Kasumi-1 (cell line): ENCODE data around the gene PACS2.
A peak's percentile ranks its signal among the peaks of the same experiment; 100 is the strongest.

Experiments
- DNase-seq, 2 experiments: peaks; one replicate each; lab custom pipeline; 2025; lab: John Stamatoyannopoulos, UW

The PACS2 gene

DNA sequence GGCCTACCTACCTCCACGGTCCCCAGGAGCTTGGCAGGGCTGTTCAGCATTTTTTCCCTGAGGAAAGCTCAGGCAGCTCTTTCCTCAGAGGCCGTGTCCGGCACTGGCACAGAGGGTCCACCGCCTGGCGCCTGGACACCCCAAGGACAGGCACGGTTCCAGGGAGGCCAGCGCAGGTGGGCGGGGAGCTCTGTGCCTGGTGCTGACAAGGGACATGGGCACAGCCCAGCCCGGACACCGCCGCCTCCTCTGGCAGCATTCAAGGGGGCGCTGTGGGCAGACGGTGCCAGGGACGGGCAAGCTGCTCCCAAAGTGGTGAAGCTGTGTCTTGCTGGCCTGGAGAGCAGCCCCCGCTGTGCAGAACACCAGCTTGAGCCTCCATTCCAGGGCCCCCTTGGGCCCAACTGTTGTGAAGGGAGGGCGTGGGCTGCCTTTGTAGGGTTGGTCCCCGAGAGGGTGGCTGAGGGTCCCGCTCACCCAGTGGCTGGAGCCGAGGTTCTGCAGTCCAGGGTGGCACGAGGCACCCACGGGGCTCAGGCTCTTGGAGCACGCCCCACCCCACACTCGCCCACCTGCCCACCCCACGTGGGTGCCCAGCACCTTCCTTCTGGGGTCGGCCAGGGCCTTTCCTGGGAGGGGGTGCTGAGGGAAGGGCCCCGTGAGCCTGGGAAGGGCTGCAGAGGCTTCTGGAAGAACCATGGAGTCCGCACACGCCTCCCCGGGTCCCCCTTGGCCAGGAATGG is 54.5 kb downstream of the PACS2 start:
- no peak for DNase-seq

DNA sequence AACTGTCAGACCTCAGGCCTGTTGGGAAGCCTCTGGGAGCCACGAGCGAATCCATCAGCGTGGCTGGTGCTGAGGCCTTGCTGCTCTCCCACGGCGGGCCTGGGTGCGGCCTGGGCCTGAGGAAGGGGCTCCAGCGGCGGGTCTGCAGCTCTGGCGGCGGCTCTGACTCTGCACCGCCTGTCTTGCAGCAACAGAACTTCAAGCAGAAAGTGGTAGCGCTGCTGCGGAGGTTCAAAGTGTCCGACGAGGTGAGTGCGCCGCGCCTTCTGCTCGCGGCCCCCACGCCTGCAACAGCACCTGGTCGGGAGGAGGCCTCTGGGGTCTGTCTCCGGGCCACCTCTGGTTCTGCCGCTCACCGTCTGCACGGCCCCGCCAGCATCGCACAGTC is 55.1 kb downstream of the PACS2 start:
- no peak for DNase-seq

DNA sequence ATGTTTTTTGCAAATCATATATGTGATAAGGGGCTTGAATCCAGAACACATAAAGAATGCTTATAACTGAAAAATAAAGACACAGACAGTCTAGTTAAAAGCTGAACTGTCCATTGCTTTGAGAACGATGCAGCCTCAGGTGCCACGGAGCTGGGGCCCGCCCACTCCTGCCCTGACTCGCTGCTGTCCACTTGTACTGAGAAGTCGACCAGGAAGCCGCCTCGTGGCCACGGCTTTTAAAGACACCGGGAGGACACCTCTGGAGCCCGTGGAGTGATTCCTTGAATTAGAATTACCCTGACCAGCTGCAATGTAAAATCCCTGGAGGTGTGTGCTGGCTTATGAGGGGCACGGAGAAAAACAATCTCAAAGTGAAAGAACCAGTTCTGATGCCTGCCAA is 59.8 kb downstream of the PACS2 start:
- DNase-seq = no peak

DNA sequence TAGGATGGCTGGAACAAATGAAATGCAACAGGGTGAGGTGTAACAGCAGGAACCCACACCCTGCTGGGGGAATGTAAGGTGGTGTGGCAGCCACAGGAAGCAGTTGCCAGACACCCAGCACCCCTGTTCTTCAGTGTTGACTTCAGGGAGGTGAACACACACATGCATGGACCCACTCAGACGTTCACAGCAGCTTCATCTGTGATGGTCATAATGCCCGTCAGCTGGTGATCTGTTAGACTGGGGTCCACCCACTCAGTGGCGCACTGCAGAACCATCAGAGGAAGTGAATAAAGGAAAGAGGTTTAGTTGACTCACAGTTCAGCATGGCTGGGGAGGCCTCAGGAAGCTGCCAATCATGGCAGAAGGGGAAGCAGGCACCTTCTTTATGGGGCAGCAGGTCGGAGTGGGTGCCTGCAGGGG is 61.1 kb downstream of the PACS2 start:
- peak; percentile 71 to 84 for DNase-seq

DNA sequence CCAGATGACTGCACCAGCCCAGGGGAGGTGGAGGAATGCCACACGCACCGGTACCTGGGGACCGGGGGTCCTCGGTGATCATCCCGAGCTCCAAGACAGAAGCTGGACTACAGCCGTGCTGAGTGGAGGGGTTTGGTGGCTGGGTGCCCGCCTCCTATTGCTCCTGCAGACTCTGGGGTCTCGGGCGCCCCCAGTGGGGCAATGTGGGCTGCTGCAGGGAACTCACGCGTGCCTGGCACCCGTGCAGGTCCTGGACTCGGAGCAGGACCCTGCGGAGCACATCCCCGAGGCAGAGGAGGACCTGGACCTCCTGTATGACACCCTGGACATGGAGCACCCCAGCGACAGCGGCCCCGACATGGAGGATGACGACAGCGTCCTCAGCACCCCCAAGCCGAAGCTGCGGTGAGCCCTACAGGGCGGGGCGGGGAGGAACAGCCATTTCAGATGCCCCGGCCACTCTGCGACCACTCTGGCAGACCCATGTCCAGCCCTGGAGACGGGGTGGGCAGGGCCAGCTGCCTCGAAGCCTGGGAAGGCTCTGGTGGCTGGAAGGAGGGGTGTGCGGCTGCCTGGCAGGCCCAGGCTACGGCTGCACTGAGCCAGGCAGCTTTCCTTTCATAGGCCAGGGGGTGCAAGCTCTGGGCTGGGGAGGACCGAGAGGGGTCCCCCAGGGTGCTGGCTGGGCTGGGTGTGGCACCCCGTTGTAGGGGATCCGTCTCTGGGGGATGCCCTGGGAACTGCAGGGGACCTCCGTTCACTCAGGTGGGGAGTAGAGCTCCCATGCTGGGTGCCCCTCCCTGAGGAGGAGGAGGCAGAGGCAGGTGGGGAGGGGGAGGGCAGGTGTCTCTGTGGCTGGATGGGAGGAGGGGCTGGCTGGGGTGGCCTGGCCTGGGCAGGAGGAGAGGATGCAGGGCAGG is 62.2 kb downstream of the PACS2 start:
- no peak for DNase-seq

DNA sequence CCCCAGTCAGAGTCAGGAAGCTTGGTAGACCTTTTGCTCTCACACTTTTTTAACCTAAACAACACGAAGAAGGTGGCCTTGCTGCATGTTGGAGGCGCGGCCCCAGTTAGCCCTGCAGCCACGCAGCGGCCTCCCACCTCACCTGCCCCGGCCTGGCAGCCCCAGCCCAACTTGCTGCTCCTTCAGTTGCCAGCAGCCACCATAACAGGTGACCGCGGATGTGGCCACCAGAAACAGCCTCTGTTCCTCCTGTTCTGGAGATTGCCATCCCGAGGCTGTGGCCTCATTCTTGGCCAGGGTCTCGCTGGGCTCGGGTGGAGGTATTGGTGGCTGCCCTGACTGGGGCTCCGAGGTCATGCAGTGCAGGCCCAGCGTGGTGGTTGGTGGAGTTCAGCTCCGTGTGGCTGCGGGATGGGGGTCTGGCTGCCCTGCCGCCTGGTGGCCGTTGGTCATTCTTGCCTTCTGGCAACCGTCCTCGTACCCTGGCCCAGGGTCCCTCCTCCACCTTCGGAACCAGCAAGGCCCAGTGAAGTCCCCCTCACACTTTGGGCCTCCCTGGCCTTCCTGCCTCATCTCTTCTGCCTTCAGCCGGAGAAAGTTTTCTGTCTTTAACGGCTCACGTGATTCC is 63.1 kb downstream of the PACS2 start:
- no peak for DNase-seq

DNA sequence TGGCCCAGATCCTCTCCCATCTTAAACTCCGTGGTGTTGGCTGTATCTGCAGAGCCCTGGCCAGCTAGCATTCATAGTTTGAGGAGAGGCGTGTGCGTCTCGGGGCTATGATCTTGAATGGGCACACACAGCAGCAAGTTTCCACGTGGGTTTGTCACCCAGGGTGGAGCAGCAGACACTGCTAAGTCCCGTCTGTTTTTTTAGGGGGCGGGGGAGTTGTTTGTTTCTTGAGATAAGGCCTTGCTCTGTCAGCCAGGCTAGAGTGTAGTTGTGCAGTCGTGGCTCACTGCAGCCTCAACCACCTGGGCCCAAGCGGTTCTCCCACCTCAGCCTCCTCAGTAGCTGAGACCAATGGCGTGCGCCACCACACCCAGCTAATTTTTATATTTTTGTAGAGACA is 63.7 kb downstream of the PACS2 start:
- DNase-seq = no peak

DNA sequence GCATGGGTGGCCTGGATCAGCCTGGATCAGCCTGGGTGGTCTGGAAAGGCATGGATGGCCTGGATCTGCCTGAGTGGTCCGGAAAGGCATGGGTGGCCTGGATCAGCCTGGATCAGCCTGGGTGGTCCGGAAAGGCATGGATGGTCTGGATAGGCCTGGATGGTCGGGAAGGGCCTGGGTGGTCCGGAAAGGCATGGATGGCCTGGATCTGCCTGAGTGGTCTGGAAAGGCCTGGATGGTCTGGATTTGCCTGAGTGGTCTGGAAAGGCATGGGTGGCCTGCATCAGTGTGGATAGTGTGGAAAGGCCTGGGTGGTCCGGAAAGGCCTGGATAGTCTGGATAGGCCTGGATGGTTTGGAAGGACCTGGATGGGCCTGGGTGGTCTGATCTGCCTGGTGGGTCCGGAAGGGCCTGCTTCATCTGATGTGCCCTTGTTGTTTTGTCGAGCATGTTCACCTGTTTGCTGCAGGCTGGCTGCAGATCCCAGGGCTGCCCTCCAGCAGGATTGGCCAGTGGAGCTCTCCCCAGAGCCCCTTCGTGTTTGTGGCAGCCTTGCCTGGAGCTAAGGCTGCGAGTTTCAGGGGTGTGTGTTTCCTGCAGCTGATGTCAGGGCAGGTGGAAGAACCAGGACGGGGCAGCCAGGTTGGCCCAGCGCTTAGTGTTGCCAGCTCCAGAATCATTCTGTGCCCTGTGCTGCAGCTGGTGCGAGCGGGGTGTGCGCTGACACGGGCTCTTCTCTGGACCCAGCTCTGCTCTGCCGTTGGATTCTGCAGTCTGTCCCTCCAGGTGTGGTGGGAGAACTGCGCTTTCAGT is 64.5 kb downstream of the PACS2 start:
- DNase-seq = no peak

DNA sequence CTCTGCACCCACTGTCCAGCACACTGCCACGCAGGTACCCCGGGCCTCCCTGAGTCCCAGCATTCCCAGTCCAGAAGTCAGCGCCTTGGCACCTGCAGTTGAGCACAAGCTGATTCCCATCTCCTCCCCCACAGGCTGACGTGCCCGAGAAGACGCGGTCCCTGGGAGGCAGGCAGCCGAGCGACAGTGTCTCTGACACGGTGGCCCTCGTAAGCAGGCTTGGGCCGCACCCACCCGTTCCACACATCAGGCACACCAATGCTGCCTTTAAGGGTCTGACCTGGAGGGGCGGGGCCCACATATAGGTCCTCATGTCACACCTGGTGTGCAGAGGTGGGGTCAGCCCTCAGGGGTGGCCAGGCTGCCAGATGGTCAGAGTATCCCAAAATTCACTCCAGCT is 65.4 kb downstream of the PACS2 start:
- DNase-seq = no peak

DNA sequence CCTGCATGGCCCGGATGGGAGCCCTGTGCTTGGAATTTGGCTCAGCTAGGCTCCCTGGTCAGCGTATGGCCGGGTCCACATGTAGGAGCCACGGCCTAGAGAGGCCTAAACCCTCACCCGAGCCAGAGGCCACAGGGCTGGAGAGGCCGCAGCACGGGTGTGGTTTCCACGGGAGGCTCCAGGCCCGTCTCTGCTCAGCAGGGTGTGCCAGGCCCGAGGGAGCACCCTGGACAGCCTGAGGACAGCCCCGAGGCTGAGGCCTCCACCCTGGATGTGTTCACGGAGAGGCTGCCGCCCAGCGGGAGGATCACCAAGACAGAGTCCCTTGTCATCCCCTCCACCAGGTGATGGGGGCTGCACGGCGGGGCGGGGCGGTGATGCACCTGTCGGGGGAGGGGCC is 66.2 kb downstream of the PACS2 start:
- DNase-seq = no peak

DNA sequence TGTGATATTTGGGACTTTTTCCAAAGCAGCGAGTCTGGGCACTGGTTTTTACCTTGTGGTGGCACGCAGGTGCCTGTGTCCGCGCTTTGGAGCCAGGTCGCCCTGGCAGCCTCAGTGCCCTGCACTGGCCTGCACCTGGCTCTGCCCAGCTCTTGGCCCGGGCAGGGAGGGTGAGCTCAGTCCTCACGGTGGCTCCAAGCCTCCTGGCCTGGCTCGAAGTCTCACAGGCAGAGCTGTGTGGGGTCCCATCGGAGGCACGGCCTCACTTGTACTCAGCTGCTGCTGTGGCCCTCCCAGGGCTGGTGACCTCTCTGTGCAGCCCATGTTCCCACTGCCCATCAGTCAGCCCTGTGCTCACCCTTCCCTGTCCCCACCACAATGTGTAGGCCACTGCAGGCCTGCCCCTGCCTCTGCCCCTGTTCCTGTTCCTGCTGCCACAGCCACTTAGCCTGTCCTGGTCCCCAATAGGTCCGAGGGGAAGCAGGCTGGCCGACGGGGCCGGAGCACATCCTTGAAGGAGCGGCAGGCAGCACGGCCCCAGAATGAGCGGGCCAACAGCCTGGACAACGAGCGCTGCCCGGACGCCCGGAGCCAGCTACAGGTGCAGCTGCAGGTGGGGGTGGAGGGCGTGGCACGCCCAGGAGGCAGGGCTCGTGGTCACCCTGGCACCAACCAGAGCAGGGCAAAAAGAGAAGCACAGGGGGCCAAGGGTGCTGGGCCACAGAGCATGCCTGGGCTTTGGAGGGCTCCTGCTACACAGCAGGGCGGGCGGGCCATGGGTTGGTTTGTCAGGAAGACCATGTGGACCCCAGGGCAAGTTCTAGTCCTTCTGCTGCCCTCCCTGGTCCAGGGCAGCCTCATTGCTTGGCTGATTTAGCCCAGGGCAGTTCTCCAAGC is 67.1 kb downstream of the PACS2 start:
- DNase-seq = no peak

DNA sequence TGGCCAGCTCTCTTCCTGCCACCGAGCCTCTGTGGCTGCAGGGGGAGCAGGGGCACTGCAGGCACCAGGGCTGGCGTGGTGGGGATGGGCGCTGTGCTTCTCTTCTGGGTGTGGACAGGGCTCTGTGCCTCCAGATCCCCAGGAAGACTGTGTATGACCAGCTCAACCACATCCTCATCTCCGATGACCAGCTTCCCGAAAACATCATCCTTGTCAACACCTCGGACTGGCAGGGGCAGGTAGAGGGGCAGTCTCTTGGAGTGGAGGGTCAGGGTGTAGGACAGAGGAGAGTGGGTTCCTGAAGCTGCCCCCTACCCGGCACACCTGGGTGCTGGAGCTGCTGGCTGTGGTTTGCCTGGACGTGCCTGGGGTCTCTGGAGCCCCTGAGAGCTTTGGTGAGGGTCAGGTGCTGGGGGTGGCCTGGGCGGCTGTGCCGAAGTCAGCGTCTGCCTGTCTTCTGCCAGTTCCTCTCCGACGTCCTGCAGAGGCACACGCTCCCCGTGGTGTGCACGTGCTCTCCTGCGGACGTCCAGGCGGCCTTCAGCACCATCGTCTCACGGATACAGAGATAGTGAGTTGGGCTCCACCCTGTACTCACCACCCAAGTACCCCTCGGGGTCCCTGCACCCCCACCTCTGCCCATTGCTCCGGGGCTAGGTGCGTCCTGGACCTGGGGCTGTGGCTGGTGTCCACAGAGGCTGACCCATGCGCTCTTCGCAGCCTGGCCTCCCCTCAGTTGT is 68.0 kb downstream of the PACS2 start:
- DNase-seq = no peak

DNA sequence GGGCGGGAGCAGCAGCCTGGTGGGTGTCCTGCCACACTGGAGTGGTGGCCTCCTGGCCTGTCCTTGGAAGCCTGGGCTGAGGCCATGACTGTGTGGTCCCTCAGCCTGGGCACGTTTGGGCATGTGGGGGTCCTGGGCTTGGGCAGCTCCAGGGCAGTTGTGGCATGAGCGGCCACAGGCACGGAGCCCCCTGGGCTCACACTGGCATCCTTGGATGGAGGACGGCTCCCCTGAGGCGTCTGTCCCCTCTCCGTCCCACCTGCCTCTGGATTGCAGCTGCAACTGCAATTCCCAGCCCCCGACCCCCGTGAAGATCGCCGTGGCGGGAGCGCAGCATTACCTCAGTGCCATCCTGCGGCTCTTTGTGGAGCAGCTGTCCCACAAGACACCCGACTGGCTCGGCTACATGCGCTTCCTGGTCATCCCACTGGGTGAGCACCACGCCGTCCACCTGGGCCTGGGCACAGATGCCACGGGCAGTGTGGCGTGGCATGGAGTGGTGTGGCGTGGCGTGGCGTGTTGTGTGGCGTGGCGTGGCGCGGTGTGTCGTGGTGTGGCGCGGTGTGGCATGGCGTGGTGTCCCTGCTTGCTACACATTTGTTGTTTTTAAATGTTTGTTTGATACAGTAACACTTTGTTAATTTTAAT is 68.7 kb downstream of the PACS2 start:
- DNase-seq = no peak

DNA sequence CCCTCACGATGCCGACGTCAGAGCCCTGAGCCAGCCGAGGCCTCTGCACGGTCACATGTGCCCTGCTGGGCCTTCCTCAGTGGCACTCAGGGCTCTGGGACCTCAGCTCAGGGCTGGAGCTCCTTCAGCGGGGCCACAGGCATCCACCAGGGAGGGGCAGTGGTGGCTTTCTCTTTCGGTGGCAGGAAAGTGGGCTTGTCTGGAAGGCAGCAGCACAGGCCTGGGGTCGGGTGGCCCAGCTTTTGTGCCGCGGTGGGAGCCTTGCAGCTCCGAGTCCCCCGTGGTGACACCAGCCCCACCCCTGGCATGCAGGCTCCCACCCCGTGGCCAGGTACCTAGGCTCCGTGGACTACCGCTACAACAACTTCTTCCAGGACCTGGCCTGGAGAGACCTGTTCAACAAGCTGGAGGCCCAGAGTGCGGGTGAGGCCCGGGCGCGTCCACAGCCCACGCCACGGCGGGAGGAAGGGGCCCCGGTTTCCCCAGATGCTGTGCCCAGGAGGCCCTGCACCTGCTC is 69.6 kb downstream of the PACS2 start:
- DNase-seq = no peak

DNA sequence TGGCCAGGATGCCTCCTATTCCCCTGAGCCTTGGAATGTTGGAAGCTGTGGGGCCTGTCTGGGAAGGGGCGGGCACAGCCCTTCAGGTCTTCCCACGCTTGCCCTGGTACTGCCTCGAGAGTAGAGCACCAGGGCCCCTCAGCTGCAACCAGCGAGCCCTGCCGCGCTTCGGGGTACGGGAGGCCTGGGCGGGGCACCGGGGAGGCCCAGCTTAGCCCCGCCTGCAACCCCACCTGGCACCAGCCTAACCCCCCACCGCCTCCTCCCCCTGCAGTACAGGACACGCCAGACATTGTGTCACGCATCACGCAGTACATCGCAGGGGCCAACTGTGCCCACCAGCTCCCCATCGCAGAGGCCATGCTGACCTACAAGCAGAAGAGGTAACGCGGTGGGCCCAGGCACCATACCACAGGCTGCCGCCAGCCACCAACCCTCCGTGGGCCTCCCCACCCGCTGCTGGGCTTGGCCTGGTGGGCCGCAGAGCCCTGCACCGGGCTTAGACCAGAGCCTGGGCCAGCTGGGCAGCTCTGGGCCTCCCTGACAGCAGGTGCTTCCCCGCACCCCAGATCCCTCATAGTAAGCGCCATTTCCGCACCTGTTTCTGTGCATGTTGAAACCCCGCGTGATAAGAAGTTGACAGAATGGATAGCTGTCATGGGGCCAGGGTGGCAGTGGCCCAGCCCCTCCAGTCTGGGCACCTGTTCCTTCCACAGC is 70.2 kb downstream of the PACS2 start:
- no peak for DNase-seq

DNA sequence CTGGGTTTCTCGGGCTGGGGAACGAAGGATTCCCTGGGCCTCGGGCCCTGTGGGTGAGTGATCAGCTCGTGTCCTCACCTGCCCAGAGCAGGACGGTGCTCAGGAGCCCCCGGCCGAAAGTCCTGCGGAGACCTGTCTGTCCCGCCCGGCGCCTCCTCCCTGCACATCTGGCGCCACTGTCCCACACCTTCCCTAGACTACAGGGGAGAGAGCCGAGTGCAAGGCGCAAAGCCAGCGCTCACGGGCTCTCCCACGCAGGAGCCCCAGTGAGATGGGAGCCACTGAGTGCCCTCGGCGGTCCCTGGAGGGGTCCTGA is 70.7 kb downstream of the PACS2 start:
- DNase-seq = no peak

DNA sequence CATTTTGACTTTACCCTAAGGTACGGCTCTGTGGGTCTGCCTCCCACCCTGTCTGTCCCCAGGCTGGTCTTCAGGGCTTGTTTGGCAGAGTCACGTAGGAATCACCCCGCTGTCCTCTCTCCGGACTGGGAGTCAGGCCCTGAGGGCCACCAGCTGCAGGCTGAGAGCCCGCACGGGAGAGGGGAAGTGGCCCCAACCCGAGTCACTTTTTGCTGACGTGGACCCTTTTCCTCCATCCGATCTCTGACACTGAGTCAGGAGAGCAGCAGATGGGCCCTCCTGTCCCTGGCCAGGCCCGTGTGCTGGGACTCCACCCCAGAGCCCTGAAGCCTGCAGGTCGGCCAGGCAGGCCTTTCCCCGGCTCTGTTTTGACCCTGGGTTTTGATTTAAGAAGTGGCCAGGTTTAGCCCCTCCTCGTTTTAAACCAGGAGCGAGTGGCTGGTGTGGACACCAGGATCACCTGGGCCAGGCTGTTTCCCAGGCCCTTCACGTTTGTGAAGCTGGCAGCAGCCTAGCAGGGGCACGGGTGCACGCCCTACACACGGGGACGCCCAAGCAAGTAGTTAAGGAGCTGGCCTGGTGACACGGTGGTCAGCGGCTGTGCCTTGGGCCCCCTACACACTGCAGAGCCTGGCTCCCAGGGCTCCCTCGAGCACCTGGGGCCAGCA is 71.3 kb downstream of the PACS2 start:
- no peak for DNase-seq
